ENCODE measurements around the gene GPNMB.
"Not testable (repeated sequence)": the region's sequence is repeated elsewhere in the genome, so short reads cannot be mapped to it uniquely, and the experiment has no call there.

Gene GPNMB

GRCh38 chr7:23214938-23215337 is 31.6 kb upstream of the GPNMB start:
- no peaks in the 10 kb centered on the region for H3K36me3 Mint-ChIP-seq (ENCODE audit: low read depth)
- peaks cover 7% of the 10 kb centered on the region for H3K27me3 Mint-ChIP-seq
- no peak overlapping the region for H3K27ac Mint-ChIP-seq
- H3K4me1 Mint-ChIP-seq (ENCODE audit: low read depth), result no peaks in the 10 kb centered on the region
- no peaks in the 10 kb centered on the region for H3K9me3 Mint-ChIP-seq
- H3K4me3 Mint-ChIP-seq, result no peak overlapping the region
- no peak for DNase-seq

GRCh38 chr7:23216021-23216420 is 30.6 kb upstream of the GPNMB start:
- no peak for DNase-seq
- no peaks in the 10 kb centered on the region for H3K36me3 Mint-ChIP-seq (ENCODE audit: low read depth)
- no peaks in the 10 kb centered on the region for H3K4me1 Mint-ChIP-seq (ENCODE audit: low read depth)
- H3K27me3 Mint-ChIP-seq, result peaks cover 7% of the 10 kb centered on the region
- H3K4me3 Mint-ChIP-seq, result no peak overlapping the region
- H3K27ac Mint-ChIP-seq, result no peak overlapping the region
- H3K9me3 Mint-ChIP-seq, result no peaks in the 10 kb centered on the region

- no peaks in the 10 kb centered on the region for H3K4me1 Mint-ChIP-seq (ENCODE audit: low read depth)
- DNase-seq, result no peak
- peaks cover 7% of the 10 kb centered on the region for H3K27me3 Mint-ChIP-seq
- H3K9me3 Mint-ChIP-seq, result no peaks in the 10 kb centered on the region
- H3K36me3 Mint-ChIP-seq (ENCODE audit: low read depth), result no peaks in the 10 kb centered on the region
- no peak overlapping the region for H3K27ac Mint-ChIP-seq
- H3K4me3 Mint-ChIP-seq, result no peak overlapping the region
Observed at GRCh38 chr7:23218196-23218595, 28.4 kb upstream of the GPNMB start.

GRCh38 chr7:23220690-23221305 is 25.8 kb upstream of the GPNMB start:
- no peaks in the 10 kb centered on the region for H3K4me1 Mint-ChIP-seq (ENCODE audit: low read depth)
- no peaks in the 10 kb centered on the region for H3K9me3 Mint-ChIP-seq
- H3K36me3 Mint-ChIP-seq (ENCODE audit: low read depth), result no peaks in the 10 kb centered on the region
- DNase-seq, result no peak
- no peak overlapping the region for H3K27ac Mint-ChIP-seq
- no peak overlapping the region for H3K4me3 Mint-ChIP-seq
- H3K27me3 Mint-ChIP-seq, result peaks cover 5% of the 10 kb centered on the region

GRCh38 chr7:23222439-23223030 is 24.0 kb upstream of the GPNMB start:
- no peaks in the 10 kb centered on the region for H3K4me1 Mint-ChIP-seq (ENCODE audit: low read depth)
- H3K4me3 Mint-ChIP-seq, result no peak overlapping the region
- no peak for DNase-seq
- no peaks in the 10 kb centered on the region for H3K9me3 Mint-ChIP-seq
- no peak overlapping the region for H3K27ac Mint-ChIP-seq
- H3K36me3 Mint-ChIP-seq (ENCODE audit: low read depth), result no peaks in the 10 kb centered on the region
- peaks cover 4% of the 10 kb centered on the region for H3K27me3 Mint-ChIP-seq

- not testable (repeated sequence) for H3K36me3 Mint-ChIP-seq (ENCODE audit: low read depth); H3K4me1 Mint-ChIP-seq (ENCODE audit: low read depth); H3K27me3 Mint-ChIP-seq; H3K4me3 Mint-ChIP-seq; DNase-seq; H3K9me3 Mint-ChIP-seq; H3K27ac Mint-ChIP-seq
Observed at GRCh38 chr7:23224364-23224763, 22.2 kb upstream of the GPNMB start.

GRCh38 chr7:23226844-23227450 is 19.6 kb upstream of the GPNMB start:
- H3K36me3 Mint-ChIP-seq (ENCODE audit: low read depth), result no peaks in the 10 kb centered on the region
- no peaks in the 10 kb centered on the region for H3K27me3 Mint-ChIP-seq
- H3K27ac Mint-ChIP-seq, result no peak overlapping the region
- no peaks in the 10 kb centered on the region for H3K4me1 Mint-ChIP-seq (ENCODE audit: low read depth)
- no peaks in the 10 kb centered on the region for H3K9me3 Mint-ChIP-seq
- DNase-seq, result no peak
- H3K4me3 Mint-ChIP-seq, result no peak overlapping the region

GRCh38 chr7:23228412-23228811 is 18.2 kb upstream of the GPNMB start:
- Mint-ChIP-seq H3K4me1 (ENCODE audit: low read depth) (peaks cover under 1% of the 10 kb centered on the region), H3K27me3 (no peaks in the 10 kb centered on the region), H3K27ac (no peak overlapping the region), H3K36me3 (ENCODE audit: low read depth) (no peaks in the 10 kb centered on the region), H3K9me3 (no peaks in the 10 kb centered on the region), H3K4me3 (no peak overlapping the region)
- no peak for DNase-seq

GRCh38 chr7:23230641-23231101 is 15.9 kb upstream of the GPNMB start:
- Mint-ChIP-seq H3K27me3 (no peaks in the 10 kb centered on the region), H3K9me3 (no peaks in the 10 kb centered on the region), H3K4me1 (ENCODE audit: low read depth) (peaks cover 9% of the 10 kb centered on the region), H3K27ac (no peak overlapping the region), H3K36me3 (ENCODE audit: low read depth) (no peaks in the 10 kb centered on the region), H3K4me3 (no peak overlapping the region)
- DNase-seq, result no peak

GRCh38 chr7:23232966-23233365 is 13.6 kb upstream of the GPNMB start:
- H3K4me1 Mint-ChIP-seq (ENCODE audit: low read depth), result peaks cover 9% of the 10 kb centered on the region
- H3K36me3 Mint-ChIP-seq (ENCODE audit: low read depth), result no peaks in the 10 kb centered on the region
- H3K27ac Mint-ChIP-seq, result no peak overlapping the region
- no peak overlapping the region for H3K4me3 Mint-ChIP-seq
- no peak for DNase-seq
- H3K27me3 Mint-ChIP-seq, result no peaks in the 10 kb centered on the region
- no peaks in the 10 kb centered on the region for H3K9me3 Mint-ChIP-seq

GRCh38 chr7:23234569-23235296 is 11.8 kb upstream of the GPNMB start:
- H3K4me1 Mint-ChIP-seq (ENCODE audit: low read depth), result peaks cover 9% of the 10 kb centered on the region
- H3K9me3 Mint-ChIP-seq, result no peaks in the 10 kb centered on the region
- no peaks in the 10 kb centered on the region for H3K36me3 Mint-ChIP-seq (ENCODE audit: low read depth)
- H3K27ac Mint-ChIP-seq, result no peak overlapping the region
- H3K4me3 Mint-ChIP-seq, result no peak overlapping the region
- H3K27me3 Mint-ChIP-seq, result no peaks in the 10 kb centered on the region
- no peak for DNase-seq

GRCh38 chr7:23235813-23236221 is 10.8 kb upstream of the GPNMB start:
- Mint-ChIP-seq H3K36me3 (ENCODE audit: low read depth) (no peaks in the 10 kb centered on the region), H3K27ac (no peak overlapping the region)
- no peak for DNase-seq

GRCh38 chr7:23237000-23237399 is 9.6 kb upstream of the GPNMB start:
- DNase-seq, result no peak
- H3K36me3 Mint-ChIP-seq (ENCODE audit: low read depth), result no peaks in the 10 kb centered on the region
- H3K27ac Mint-ChIP-seq, result no peak overlapping the region
- no peaks in the 10 kb centered on the region for H3K9me3 Mint-ChIP-seq
- H3K4me1 Mint-ChIP-seq (ENCODE audit: low read depth), result peaks cover 9% of the 10 kb centered on the region
- no peak overlapping the region for H3K4me3 Mint-ChIP-seq
- H3K27me3 Mint-ChIP-seq, result no peaks in the 10 kb centered on the region

More at GRCh38 chr7:23235813-23236221, 10.8 kb upstream of the GPNMB start:
- Mint-ChIP-seq H3K9me3 (no peaks in the 10 kb centered on the region), H3K4me3 (no peak overlapping the region), H3K4me1 (ENCODE audit: low read depth) (peaks cover 9% of the 10 kb centered on the region), H3K27me3 (no peaks in the 10 kb centered on the region)

GRCh38 chr7:23238983-23239652 is 7.5 kb upstream of the GPNMB start:
- no peak for DNase-seq

More at GRCh38 chr7:23238983-23239652, 7.5 kb upstream of the GPNMB start:
- H3K4me1 Mint-ChIP-seq (ENCODE audit: low read depth), result peaks cover 8% of the 10 kb centered on the region
- H3K36me3 Mint-ChIP-seq (ENCODE audit: low read depth), result no peaks in the 10 kb centered on the region
- H3K27me3 Mint-ChIP-seq, result peaks cover 11% of the 10 kb centered on the region
- H3K27ac Mint-ChIP-seq, result no peak overlapping the region
- H3K9me3 Mint-ChIP-seq, result no peaks in the 10 kb centered on the region
- no peak overlapping the region for H3K4me3 Mint-ChIP-seq
